Astrocyte (in vitro differentiated cells and primary cell): Measurements from ENCODE around the gene TMEM267.

Experiments
- CTCF ChIP-seq: IDR thresholded peaks from 2 replicates; pipeline ENCODE4 v1.5.1; 2011; ENCODE audit warnings: low read depth, mild to moderate bottlenecking, inconsistent platforms, low read length, moderate library complexity; ENCODE audit not compliant: insufficient read depth
- EZH2 ChIP-seq: IDR thresholded peaks from 2 replicates; pipeline ENCODE4 v1.6.1; 2012; ENCODE audit warnings: mild to moderate bottlenecking, low read length, inconsistent platforms; ENCODE audit not compliant: insufficient read depth

DNA sequence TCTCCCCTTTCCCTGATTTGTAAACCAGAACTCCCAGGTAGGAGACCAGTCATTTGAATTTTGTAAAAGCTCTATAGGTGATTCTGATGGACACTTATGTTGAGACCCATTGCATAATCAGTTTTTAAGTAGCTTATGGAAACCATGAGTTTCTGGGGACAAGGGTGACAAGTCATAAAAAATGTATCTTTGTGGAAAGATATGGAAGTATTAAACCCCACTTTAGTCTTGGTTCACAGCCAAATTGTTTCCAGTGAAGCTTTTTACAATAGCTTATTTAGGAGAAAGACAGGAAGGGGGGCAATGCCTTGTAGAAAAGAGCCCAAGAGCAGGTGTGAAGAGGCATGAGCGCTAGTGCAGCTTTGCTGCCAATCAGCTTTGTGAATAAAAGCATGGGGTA is 71.0 kb downstream of the TMEM267 start:
- no peak for TF ChIP-seq EZH2
- TF ChIP-seq CTCF, result no peak
